Subcutaneous adipose tissue (tissue), 4 donors: ENCODE measurements around the gene SNRNP48. TPM values are rescaled to one million over a fixed set of nuclear protein-coding genes. Genes with fewer than 3 reads are reported as not detected.

Experiments used
- CTCF ChIP-seq: fragments of 450-650 bp; IDR thresholded peaks from one replicate; pipeline ENCODE4 v1.5.1; 2016; ENCODE audit warnings: low read depth, mild to moderate bottlenecking, control low read depth, antibody characterized with exemption, moderate library complexity
- total RNA-seq, 4 donors: library from RNA; depleted of rRNA; stranded (reverse); fragments of >200 nt; gene quantifications; one replicate each; pipeline ENCODE4 v1.1.0, GENCODE V29; 2016

Gene SNRNP48
- total RNA-seq, 4 donors from 2014 or later = 13.8 to 20.6 (median 14.8) TPM

- TF ChIP-seq CTCF = no peak
These were observed 35.1 kb downstream of the SNRNP48 start for GRCh38 chr6:7624796-7625710.

- no peak for TF ChIP-seq CTCF
These were observed 38.5 kb downstream of the SNRNP48 start for GRCh38 chr6:7628479-7628878.

GRCh38 chr6:7628909-7629308 lies 38.9 kb downstream of the SNRNP48 start:
- no peak for TF ChIP-seq CTCF

GRCh38 chr6:7629321-7629720 lies 39.3 kb downstream of the SNRNP48 start:
- TF ChIP-seq CTCF = no peak

- TF ChIP-seq CTCF = no peak
These were observed 40.8 kb downstream of the SNRNP48 start for GRCh38 chr6:7630792-7631191.

- TF ChIP-seq CTCF = no peak
These were observed 41.5 kb downstream of the SNRNP48 start for GRCh38 chr6:7631466-7631865.

- no peak for TF ChIP-seq CTCF
These were observed 42.7 kb downstream of the SNRNP48 start for GRCh38 chr6:7632501-7633290.
